ENCODE measurements around the gene S100A14.
"Not testable (repeated sequence)": the region's sequence is repeated elsewhere in the genome, so short reads cannot be mapped to it uniquely, and the experiment has no call there.

Gene S100A14

DNA sequence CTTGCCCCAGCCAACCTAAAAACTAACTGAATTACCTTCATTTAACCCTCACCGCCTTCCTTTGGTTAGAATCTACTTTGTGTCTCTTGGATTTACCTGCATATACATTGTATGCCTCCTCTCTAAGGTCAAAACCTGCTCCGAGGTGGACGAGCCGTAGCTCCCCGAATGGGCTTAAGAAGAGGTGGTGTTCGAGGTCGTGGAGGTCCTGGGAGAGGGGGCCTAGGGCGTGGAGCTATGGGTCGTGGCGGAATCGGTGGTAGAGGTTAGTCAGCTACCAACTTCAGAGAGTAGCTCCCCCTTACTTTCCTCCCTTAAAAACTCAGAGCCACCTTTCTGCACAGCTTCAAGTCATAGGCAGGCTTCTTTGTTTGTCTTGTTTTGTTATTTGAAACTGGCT, 27.0 kb upstream of the S100A14 start:
- Histone ChIP-seq H2BK12ac (ENCODE audit: low read length) (no peak overlapping the region), H3K18ac (ENCODE audit: low read length) (no peak overlapping the region), H3K14ac (ENCODE audit: low read length) (no peak overlapping the region), H3K4me2 (ENCODE audit: low read length) (no peak overlapping the region), H3K79me1 (ENCODE audit: low read length) (no peaks in the 10 kb centered on the region), H3K36me3 (ENCODE audit: control insufficient read depth in 1 of 2, insufficient read depth in 2 of 2, low read length in 2 of 2) (peaks cover 36 to 60% of the 10 kb centered on the region in 2 experiments), H2BK5ac (ENCODE audit: low read depth, low read length, poor library complexity) (no peak overlapping the region), H3K4me1 (ENCODE audit: control insufficient read depth in 1 of 2, insufficient read depth in 2 of 2, low read length in 2 of 2) (peaks cover 0 to 2% of the 10 kb centered on the region in 2 experiments), H4K91ac (ENCODE audit: low read depth, low read length) (no peak overlapping the region), H3K4ac (ENCODE audit: low read depth, low read length) (no peak overlapping the region), H2BK120ac (ENCODE audit: insufficient read depth, low read length, poor library complexity) (no peak overlapping the region), H3K9me3 (ENCODE audit: insufficient read depth, low read depth, low read length) (no peaks in the 10 kb centered on the region), H2AFZ (ENCODE audit: insufficient read depth, low read length, poor library complexity) (no peak overlapping the region), H3K4me3 (ENCODE audit: low read depth, low read length) (no peak overlapping the region), H3K27ac (ENCODE audit: low read depth, low read length) (no peak overlapping the region), H2AK5ac (ENCODE audit: low read length) (no peak overlapping the region), H4K12ac (ENCODE audit: low read depth, low read length) (no peak overlapping the region), H3K9ac (ENCODE audit: low read length) (no peak overlapping the region), H3K79me2 (ENCODE audit: control insufficient read depth, insufficient read depth, low read length, poor library complexity) (no peaks in the 10 kb centered on the region), H3K23ac (ENCODE audit: low read length) (no peak overlapping the region), H4K8ac (ENCODE audit: low read depth, low read length) (no peak overlapping the region), H3K27me3 (ENCODE audit: insufficient read depth, low read length) (no peaks in the 10 kb centered on the region)
- no CpG with 5 or more reads among the region's 11 CpGs for WGBS (ENCODE audit: extremely low coverage, insufficient coverage, insufficient read length)
- no peak for DNase-seq

DNA sequence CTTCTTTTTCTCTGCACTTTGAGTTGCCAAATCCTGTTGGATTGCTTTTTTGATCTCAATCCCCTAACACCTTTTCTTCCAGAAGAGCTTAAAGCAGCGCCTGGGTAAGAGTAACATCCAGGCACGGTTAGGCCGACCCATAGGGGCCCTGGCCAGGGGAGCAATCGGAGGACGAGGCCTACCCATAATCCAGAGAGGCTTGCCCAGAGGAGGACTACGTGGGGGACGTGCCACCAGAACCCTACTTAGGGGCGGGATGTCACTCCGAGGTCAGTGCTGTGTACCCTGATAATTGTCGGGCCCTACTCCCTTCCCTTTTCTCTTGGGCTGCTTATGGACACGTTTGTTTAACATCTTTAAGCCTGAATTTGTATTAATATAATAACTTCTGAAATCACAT, 26.0 kb upstream of the S100A14 start:
- peak overlapping the region; percentile 46 for H3K18ac ChIP-seq (ENCODE audit: low read length)
- WGBS (ENCODE audit: extremely low coverage, insufficient coverage, insufficient read length), result no CpG with 5 or more reads among the region's 11 CpGs
- no peak overlapping the region for H2BK5ac ChIP-seq (ENCODE audit: low read depth, low read length, poor library complexity)
- H3K79me2 ChIP-seq (ENCODE audit: control insufficient read depth, insufficient read depth, low read length, poor library complexity), result no peaks in the 10 kb centered on the region
- no peak overlapping the region for H3K4me2 ChIP-seq (ENCODE audit: low read length)
- H3K14ac ChIP-seq (ENCODE audit: low read length), result no peak overlapping the region
- no peak overlapping the region for H4K8ac ChIP-seq (ENCODE audit: low read depth, low read length)
- no peak overlapping the region for H3K9ac ChIP-seq (ENCODE audit: low read length)
- H3K4me3 ChIP-seq (ENCODE audit: low read depth, low read length), result no peak overlapping the region
- no peak overlapping the region for H2BK120ac ChIP-seq (ENCODE audit: insufficient read depth, low read length, poor library complexity)
- no peaks in the 10 kb centered on the region for H3K4me1 ChIP-seq (ENCODE audit: control insufficient read depth in 1 of 2, insufficient read depth in 2 of 2, low read length in 2 of 2)
- H4K12ac ChIP-seq (ENCODE audit: low read depth, low read length), result no peak overlapping the region
- no peak overlapping the region for H2BK12ac ChIP-seq (ENCODE audit: low read length)
- H3K79me1 ChIP-seq (ENCODE audit: low read length), result no peaks in the 10 kb centered on the region
- no peak overlapping the region for H3K4ac ChIP-seq (ENCODE audit: low read depth, low read length)
- H3K27ac ChIP-seq (ENCODE audit: low read depth, low read length), result no peak overlapping the region
- no peaks in the 10 kb centered on the region for H3K27me3 ChIP-seq (ENCODE audit: insufficient read depth, low read length)
- no peak overlapping the region for H4K91ac ChIP-seq (ENCODE audit: low read depth, low read length)
- H3K9me3 ChIP-seq (ENCODE audit: insufficient read depth, low read depth, low read length), result no peaks in the 10 kb centered on the region
- H3K36me3 ChIP-seq (ENCODE audit: control insufficient read depth in 1 of 2, insufficient read depth in 2 of 2, low read length in 2 of 2), result peaks cover 40 to 67% of the 10 kb centered on the region in 2 experiments
- H2AFZ ChIP-seq (ENCODE audit: insufficient read depth, low read length, poor library complexity), result no peak overlapping the region
- H2AK5ac ChIP-seq (ENCODE audit: low read length), result no peak overlapping the region
- DNase-seq, result no peak
- H3K23ac ChIP-seq (ENCODE audit: low read length), result no peak overlapping the region

DNA sequence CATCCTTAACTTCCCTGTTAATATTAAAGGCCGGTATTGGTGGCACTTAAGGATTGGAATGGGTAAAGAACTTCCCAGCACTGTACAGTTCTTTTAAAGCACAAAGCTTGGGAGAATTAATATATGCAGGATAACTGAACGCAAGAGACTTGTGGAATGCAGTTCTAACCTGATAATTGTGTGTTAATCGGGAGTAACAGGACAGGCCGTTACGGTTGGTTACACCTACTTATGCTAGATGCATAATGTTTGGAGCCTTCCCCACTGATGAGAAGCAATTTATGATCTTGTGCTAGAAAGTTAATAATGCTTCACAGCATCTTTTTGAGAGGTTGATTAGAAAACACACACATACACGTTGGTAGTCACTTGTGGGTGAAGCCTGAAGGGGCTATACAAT, 24.7 kb upstream of the S100A14 start:
- H2AK5ac ChIP-seq (ENCODE audit: low read length), result no peak overlapping the region
- H4K12ac ChIP-seq (ENCODE audit: low read depth, low read length), result no peak overlapping the region
- no peak overlapping the region for H3K27ac ChIP-seq (ENCODE audit: low read depth, low read length)
- no peaks in the 10 kb centered on the region for H3K4me1 ChIP-seq (ENCODE audit: control insufficient read depth in 1 of 2, insufficient read depth in 2 of 2, low read length in 2 of 2)
- H3K23ac ChIP-seq (ENCODE audit: low read length), result no peak overlapping the region
- WGBS (ENCODE audit: extremely low coverage, insufficient coverage, insufficient read length), result no CpG with 5 or more reads among the region's 6 CpGs
- H4K91ac ChIP-seq (ENCODE audit: low read depth, low read length), result no peak overlapping the region
- H2BK5ac ChIP-seq (ENCODE audit: low read depth, low read length, poor library complexity), result no peak overlapping the region
- H3K14ac ChIP-seq (ENCODE audit: low read length), result no peak overlapping the region
- H3K9ac ChIP-seq (ENCODE audit: low read length), result no peak overlapping the region
- peaks cover 45 to 71% of the 10 kb centered on the region in 2 experiments for H3K36me3 ChIP-seq (ENCODE audit: control insufficient read depth in 1 of 2, insufficient read depth in 2 of 2, low read length in 2 of 2)
- no peak overlapping the region for H3K4me2 ChIP-seq (ENCODE audit: low read length)
- no peak overlapping the region for H2BK12ac ChIP-seq (ENCODE audit: low read length)
- no peak for DNase-seq
- no peak overlapping the region for H3K4me3 ChIP-seq (ENCODE audit: low read depth, low read length)
- H3K79me2 ChIP-seq (ENCODE audit: control insufficient read depth, insufficient read depth, low read length, poor library complexity), result peaks cover 3% of the 10 kb centered on the region
- H3K18ac ChIP-seq (ENCODE audit: low read length), result no peak overlapping the region
- no peaks in the 10 kb centered on the region for H3K9me3 ChIP-seq (ENCODE audit: insufficient read depth, low read depth, low read length)
- no peaks in the 10 kb centered on the region for H3K79me1 ChIP-seq (ENCODE audit: low read length)
- H2BK120ac ChIP-seq (ENCODE audit: insufficient read depth, low read length, poor library complexity), result no peak overlapping the region
- peak overlapping the region; percentile 44 for H3K4ac ChIP-seq (ENCODE audit: low read depth, low read length)
- no peak overlapping the region for H2AFZ ChIP-seq (ENCODE audit: insufficient read depth, low read length, poor library complexity)
- no peak overlapping the region for H4K8ac ChIP-seq (ENCODE audit: low read depth, low read length)
- no peaks in the 10 kb centered on the region for H3K27me3 ChIP-seq (ENCODE audit: insufficient read depth, low read length)

DNA sequence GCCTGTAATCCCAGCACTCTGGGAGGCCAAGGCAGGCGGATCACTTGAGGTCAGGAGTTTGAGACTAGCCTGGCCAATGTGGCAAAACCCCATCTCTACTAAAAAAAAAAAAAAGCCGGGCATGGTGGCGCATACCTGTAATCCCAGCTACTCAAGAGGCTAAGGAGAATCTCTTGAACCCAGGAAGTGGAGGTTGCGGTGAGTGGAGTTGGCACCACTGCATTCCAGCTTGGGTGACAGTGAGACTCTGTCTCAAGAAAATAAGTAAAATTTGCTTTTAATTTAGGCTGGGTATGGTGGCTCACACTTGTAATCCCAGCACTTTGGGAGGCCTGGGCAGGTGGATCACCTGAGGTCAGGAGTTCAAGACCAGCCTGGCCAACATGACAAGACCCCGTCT, 24.1 kb upstream of the S100A14 start:
- H3K4me1 ChIP-seq (ENCODE audit: control insufficient read depth in 1 of 2, insufficient read depth in 2 of 2, low read length in 2 of 2); H2AFZ ChIP-seq (ENCODE audit: insufficient read depth, low read length, poor library complexity); H3K27me3 ChIP-seq (ENCODE audit: insufficient read depth, low read length); H2BK5ac ChIP-seq (ENCODE audit: low read depth, low read length, poor library complexity); H2AK5ac ChIP-seq (ENCODE audit: low read length); H3K4me2 ChIP-seq (ENCODE audit: low read length); H4K8ac ChIP-seq (ENCODE audit: low read depth, low read length); H2BK12ac ChIP-seq (ENCODE audit: low read length); H3K9ac ChIP-seq (ENCODE audit: low read length); H3K18ac ChIP-seq (ENCODE audit: low read length); H3K4me3 ChIP-seq (ENCODE audit: low read depth, low read length); H3K23ac ChIP-seq (ENCODE audit: low read length); DNase-seq; H2BK120ac ChIP-seq (ENCODE audit: insufficient read depth, low read length, poor library complexity); H4K91ac ChIP-seq (ENCODE audit: low read depth, low read length); H4K12ac ChIP-seq (ENCODE audit: low read depth, low read length); H3K9me3 ChIP-seq (ENCODE audit: insufficient read depth, low read depth, low read length); H3K79me1 ChIP-seq (ENCODE audit: low read length); H3K27ac ChIP-seq (ENCODE audit: low read depth, low read length); H3K14ac ChIP-seq (ENCODE audit: low read length); H3K79me2 ChIP-seq (ENCODE audit: control insufficient read depth, insufficient read depth, low read length, poor library complexity): not testable (repeated sequence)
- no CpG with 5 or more reads among the region's 5 CpGs for WGBS (ENCODE audit: extremely low coverage, insufficient coverage, insufficient read length)
- peak overlapping the region; percentile 49 for H3K4ac ChIP-seq (ENCODE audit: low read depth, low read length)
- peaks cover 47 to 66% of the 10 kb centered on the region in 2 experiments for H3K36me3 ChIP-seq (ENCODE audit: control insufficient read depth in 1 of 2, insufficient read depth in 2 of 2, low read length in 2 of 2)
